Astrocyte of the spinal cord (primary cell): ENCODE data around the gene UNC5B.

Experiments used
- DNase-seq: peaks from one replicate; pipeline ENCODE4 v3.0.0; 2011; ENCODE audit warnings: low read depth, low spot score
- H3K4me3 ChIP-seq: 2 replicates; pipeline ENCODE4 v1.5.1; 2011; ENCODE audit warnings: low read depth, mild to moderate bottlenecking, low read length, moderate library complexity
- in situ Hi-C: cut with HindIII; loops from 2 replicates; pipeline ENCODE4 v1.10.0; 2017; ENCODE audit warnings: low sequenced_read_pairs
- TF ChIP-seq, protein P1 (sequence below): IDR thresholded peaks from 2 replicates; pipeline ENCODE4 v1.5.1; 2012; ENCODE audit warnings: low read depth, mild to moderate bottlenecking, low read length, inconsistent platforms

The UNC5B gene

DNA sequence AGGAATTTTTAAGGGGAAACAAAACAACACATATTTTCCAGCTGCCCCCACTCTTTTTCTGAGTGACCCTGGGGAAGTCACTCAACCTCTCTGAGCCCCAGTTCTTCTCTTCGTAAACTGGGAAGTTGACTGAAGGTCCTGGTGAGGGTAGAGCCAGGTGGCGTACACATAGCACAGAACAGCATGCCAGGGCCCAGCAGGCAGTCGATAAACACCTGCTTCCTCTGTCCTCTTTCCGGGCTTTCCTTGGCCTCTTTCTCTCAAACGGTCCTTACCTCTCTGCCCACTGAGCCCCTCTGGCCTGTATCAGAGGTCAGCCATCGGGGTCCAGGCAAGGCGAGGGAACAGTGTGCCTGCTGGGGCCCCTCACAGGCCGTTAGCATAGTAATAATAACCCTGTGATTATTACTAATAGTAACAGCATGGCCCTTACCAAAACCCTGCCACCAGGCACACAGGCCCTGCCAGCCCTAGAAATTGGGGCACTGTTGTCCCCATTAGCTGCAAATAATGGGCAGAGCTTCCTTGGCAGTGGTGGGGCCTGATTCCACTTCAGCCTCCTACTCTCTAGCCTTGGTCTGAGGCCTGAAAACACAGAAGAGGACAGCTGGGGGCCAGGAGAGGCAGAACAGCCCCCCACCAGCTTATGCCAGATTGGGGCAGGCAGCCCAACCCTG lies 69.4 kb downstream of the UNC5B start:
- DNase-seq, result no peak
- in situ Hi-C loops, result no loop called here
- TF ChIP-seq, protein P1, sequence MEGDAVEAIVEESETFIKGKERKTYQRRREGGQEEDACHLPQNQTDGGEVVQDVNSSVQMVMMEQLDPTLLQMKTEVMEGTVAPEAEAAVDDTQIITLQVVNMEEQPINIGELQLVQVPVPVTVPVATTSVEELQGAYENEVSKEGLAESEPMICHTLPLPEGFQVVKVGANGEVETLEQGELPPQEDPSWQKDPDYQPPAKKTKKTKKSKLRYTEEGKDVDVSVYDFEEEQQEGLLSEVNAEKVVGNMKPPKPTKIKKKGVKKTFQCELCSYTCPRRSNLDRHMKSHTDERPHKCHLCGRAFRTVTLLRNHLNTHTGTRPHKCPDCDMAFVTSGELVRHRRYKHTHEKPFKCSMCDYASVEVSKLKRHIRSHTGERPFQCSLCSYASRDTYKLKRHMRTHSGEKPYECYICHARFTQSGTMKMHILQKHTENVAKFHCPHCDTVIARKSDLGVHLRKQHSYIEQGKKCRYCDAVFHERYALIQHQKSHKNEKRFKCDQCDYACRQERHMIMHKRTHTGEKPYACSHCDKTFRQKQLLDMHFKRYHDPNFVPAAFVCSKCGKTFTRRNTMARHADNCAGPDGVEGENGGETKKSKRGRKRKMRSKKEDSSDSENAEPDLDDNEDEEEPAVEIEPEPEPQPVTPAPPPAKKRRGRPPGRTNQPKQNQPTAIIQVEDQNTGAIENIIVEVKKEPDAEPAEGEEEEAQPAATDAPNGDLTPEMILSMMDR, result no peak
- H3K4me3 ChIP-seq, result no peak overlapping the region

DNA sequence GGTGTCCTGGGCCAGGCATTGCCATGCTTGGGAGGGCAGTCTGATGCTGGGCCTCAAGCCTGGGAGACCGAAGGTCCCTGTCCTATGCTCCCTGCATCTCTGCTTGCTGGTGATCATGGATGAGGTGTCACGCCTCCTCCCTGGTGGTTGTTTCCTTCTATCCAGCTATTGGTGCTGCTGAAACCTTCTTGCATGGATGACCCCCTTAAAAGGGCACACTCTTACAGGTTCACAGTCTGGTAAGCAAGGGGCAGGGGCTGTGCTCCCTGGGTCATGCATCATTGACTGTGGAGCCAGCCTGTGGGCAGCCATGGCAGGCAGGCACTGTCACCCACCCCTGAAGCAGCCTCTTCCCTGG lies 69.9 kb downstream of the UNC5B start:
- DNase-seq, result no peak
- TF ChIP-seq, protein P1, result no peak

DNA sequence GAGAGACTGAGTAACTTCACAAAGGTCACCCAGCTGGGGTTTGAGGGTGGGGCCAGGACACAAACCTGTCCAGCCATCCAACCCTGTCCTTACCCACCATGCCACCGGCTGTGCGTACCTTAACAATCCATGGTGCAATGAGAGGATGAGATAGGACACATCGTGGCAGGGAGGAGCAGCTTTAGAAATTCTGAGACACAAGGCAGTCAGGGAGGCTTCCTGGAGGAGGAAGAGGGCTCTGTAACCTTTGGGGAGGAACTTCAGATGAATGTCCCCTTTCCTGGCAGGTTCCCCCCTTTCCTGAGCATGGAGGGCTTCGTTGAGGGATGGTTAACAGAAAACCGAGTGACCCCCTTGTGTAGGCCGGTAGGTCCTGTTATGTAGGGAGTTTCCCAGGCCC lies 71.0 kb downstream of the UNC5B start:
- in situ Hi-C loops, result no loop called here
- H3K4me3 ChIP-seq, result no peak overlapping the region
- no peak for DNase-seq
- TF ChIP-seq, protein P1, result no peak

More for the DNA sequence above, 69.9 kb downstream of the UNC5B start:
- H3K4me3 ChIP-seq, result no peak overlapping the region
- in situ Hi-C loops, result no loop called here

DNA sequence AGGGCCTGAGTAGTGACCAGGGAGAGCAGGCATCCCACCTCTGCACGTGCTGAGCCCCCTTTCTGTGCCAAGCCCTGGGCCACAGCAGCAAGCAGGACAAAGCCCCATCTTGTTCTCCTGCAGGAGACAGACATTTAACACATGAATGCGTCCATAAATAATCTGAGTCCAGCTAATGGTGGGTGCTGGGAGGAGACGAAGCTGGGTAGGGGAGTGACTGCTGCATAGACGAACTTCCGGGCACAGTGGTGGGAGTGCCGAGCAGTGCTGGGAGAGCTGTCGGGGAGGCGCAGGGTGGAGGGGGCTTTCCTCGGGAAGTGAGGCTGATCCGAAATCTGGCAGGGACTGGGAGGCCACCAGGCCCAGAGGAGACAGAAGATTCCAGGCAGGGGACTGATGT lies 71.5 kb downstream of the UNC5B start:
- no peak overlapping the region for H3K4me3 ChIP-seq
- TF ChIP-seq, protein P1, result no peak
- DNase-seq, result no peak
- in situ Hi-C loops, result no loop called here

DNA sequence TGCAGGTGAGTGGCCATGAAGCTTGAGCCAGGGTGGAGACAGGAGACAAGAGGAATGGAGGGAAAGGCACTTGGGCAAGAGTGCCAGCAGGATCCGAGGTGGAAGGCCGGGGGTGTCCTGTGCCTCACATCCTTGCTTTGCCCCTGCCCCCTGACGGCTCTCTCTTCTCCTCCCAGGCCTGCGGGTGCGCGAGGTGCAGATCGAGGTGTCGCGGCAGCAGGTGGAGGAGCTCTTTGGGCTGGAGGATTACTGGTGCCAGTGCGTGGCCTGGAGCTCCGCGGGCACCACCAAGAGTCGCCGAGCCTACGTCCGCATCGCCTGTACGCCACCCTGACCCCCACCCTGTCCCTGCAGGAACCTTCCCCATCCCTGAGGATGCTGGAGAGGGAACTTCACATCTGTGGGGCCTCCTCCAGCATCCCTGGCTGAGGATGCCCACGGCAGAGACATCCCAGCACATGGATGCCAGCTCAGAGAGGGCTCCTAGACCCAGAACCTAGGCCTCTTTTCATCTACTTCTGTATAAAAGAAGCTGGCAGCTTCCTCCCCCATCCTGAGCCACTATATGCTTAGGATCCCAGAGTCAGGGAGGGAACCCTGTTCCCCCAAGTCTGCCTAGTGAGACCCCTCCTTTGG lies 72.3 kb downstream of the UNC5B start:
- TF ChIP-seq, protein P1, result no peak
- DNase-seq, result no peak
- no peak overlapping the region for H3K4me3 ChIP-seq
- in situ Hi-C loops, result no loop called here

DNA sequence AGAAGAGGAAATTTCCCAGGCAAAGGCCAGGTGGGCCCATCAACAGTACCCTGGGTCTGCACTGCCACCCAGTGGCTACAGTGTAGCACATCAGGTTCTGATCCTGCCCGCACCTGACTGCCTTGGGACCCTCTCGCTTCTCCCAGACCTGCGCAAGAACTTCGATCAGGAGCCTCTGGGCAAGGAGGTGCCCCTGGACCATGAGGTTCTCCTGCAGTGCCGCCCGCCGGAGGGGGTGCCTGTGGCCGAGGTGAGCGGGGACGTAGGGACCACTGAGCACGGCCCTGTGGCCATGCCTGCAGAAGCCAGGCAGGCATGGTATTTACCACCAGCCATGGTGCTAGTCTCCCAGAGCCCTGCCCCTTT lies 72.8 kb downstream of the UNC5B start:
- no peak for DNase-seq
- no peak overlapping the region for H3K4me3 ChIP-seq
- in situ Hi-C loops, result no loop called here
- TF ChIP-seq, protein P1, result peak; percentile 78
